HG02588 (cell line): Measurements from ENCODE around the gene GSK3A.

Experiments used
- ATAC-seq: cut with Tn5 transposase; IDR thresholded peaks from one replicate; pipeline ENCODE4 v1.9.1; 2021; ENCODE audit warnings: mild to moderate bottlenecking, moderate library complexity; ENCODE audit not compliant: unreplicated experiment

The GSK3A gene

GRCh38 chr19:42232435-42232834, 10.0 kb downstream of the GSK3A start:
- ATAC-seq = no peak

GRCh38 chr19:42230571-42230970, 11.8 kb downstream of the GSK3A start:
- no peak for ATAC-seq

GRCh38 chr19:42229855-42230351, 12.5 kb downstream of the GSK3A start:
- no peak for ATAC-seq

GRCh38 chr19:42229301-42229854, 13.0 kb downstream of the GSK3A start:
- ATAC-seq = no peak

GRCh38 chr19:42228641-42229040, 13.8 kb downstream of the GSK3A start:
- ATAC-seq = no peak

- no peak for ATAC-seq
These were observed 15.5 kb downstream of the GSK3A start for GRCh38 chr19:42226886-42227285.

GRCh38 chr19:42225718-42226292, 16.6 kb downstream of the GSK3A start:
- no peak for ATAC-seq

- ATAC-seq = no peak
These were observed 17.3 kb downstream of the GSK3A start for GRCh38 chr19:42224940-42225717.

- ATAC-seq = no peak
These were observed 21.7 kb downstream of the GSK3A start for GRCh38 chr19:42220751-42221097.

- ATAC-seq = peak; percentile 62
These were observed 22.3 kb downstream of the GSK3A start, which contains the start of gene ZNF526 for GRCh38 chr19:42219812-42220750. Gene ZNF526 (plus strand): TSS chr19:42220312. CDS start chr19:42224404, 4,092 bp downstream.

- peak; percentile 61 for ATAC-seq
These were observed 24.6 kb downstream of the GSK3A start, which contains the start of gene DEDD2 for GRCh38 chr19:42217520-42218437. Gene DEDD2 (minus strand): TSS chr19:42217677. CDS start chr19:42217007, 670 bp downstream.

GRCh38 chr19:42216653-42217519, 25.5 kb downstream of the GSK3A start:
- peak; percentile 15 for ATAC-seq

- ATAC-seq = no peak
These were observed 27.5 kb downstream of the GSK3A start for GRCh38 chr19:42214810-42215485.

- ATAC-seq = no peak
These were observed 29.5 kb downstream of the GSK3A start for GRCh38 chr19:42212886-42213285.

- ATAC-seq = no peak
These were observed 33.8 kb downstream of the GSK3A start for GRCh38 chr19:42208612-42209011.

GRCh38 chr19:42207767-42208271, 34.6 kb downstream of the GSK3A start:
- ATAC-seq = no peak

- ATAC-seq = no peak
These were observed 35.3 kb downstream of the GSK3A start for GRCh38 chr19:42206871-42207755.
